T follicular helper cell (primary cell): ENCODE data around the gene CHMP5.
A peak's percentile ranks its signal among the peaks of the same experiment; 100 is the strongest.

Experiments used
- DNase-seq: peaks from one replicate; pipeline ENCODE4 v3.0.0-alpha.2; 2020; ENCODE audit warnings: low read depth
- total RNA-seq, 2 experiments: gene quantifications; one replicate each; lab custom pipeline; 2026; lab: John Stamatoyannopoulos, UW

CHMP5 gene
- 34.2 to 64.5 reads per million in 2 experiments for total RNA-seq

DNA sequence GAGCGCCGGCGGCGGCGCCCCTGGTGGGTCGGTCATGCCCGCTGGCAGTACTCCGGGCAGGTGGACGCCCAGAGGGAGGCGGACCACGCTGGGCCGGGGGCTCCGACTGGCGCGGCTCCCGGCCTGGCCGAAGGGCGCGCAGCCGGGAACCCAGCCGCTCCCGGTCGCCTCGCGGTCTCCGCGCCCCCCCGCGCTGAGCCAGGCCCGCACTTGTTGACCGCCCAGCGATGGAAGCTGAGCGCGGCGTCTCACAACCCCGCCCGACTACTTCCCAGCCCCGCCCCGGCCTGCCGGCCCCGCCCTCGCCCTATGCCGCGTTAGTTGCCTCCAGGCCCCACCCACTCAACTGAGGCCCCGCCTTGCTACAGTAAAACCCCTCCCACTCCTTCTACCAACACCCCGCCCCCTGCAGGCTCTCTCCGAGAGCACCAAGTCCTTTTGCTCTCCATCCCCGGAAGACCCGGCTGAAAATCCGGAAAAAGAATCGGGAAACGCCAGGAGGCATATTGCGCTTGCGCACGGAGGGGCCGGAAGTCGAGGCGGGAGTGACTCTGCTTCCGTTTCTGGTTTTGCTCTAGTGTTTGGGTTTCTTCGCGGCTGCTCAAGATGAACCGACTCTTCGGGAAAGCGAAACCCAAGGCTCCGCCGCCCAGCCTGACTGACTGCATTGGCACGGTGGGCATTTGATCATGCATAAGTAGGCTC, at the start of gene CHMP5, which contains the start of gene BAG1:
Gene CHMP5 (plus strand): TSS at position 577 of the 705 bp plus-strand sequence. CDS start 30 bp downstream, at position 607.
Gene BAG1 (minus strand): TSS at position 236 of the 705 bp plus-strand sequence.
- DNase-seq, result peak; percentile 99

DNA sequence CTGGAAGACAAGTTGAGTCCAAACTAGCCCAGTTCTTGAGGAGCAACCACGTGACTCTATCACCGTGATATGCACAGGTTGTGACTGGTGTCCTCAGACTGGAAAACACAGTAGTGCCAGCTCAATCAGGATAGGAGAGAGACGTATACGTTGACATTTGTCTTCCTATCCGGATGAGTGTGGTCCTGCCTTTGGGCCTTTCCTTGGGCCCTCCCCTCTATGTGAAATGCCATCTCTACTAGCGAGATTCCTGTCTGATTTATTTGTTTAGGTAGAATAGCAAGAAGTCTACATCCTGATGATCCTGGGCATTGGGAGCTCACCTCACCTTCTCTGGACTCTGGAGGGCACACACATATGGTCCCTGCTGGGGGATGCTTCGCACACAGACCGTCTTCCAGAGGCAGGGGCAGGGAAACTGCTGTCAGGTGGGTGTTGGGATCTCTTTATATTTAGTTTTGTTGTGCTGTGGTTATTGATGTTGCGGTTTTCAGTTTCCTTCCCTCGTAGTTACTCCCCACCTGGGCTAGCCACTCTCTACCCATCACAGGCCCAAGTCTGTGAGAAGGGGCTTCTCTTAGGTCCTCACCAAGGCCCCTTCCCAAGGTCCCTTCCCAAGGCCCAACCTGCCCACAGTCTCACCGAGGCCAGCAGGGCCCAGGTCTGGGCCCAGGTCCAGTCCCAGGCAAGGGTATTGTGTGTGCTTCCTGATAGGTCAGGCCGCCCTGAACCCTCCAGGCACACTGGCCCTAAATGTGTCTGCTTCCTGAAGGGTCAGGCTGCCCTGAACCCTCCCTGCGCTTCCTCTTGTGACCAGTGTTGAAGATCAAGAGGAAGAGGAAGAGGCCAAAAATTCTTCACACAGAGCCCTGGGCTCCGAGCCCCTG, 43.9 kb upstream of the CHMP5 start:
- DNase-seq, result no peak

DNA sequence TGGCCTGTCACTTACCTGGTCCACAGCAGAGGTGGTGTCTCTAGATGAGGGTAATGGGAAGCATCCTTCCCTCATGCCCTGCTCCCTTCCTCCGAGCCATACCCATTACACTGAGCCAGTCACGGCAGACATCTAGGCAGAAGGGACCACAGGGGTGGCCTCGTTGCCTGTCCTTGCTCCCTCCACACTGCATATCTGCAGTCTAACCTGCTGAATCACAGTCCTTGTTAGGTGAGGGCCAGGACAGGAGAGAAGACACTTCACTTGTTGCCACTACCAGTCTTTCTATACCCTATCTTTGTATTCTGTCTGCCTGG, 43.3 kb upstream of the CHMP5 start:
- no peak for DNase-seq

GRCh38 chr9:33222031-33222430, 42.8 kb upstream of the CHMP5 start:
- no peak for DNase-seq

GRCh38 chr9:33223696-33224095, 41.2 kb upstream of the CHMP5 start:
- DNase-seq, result no peak

- peak; percentile 57 for DNase-seq
These were observed 39.3 kb upstream of the CHMP5 start for GRCh38 chr9:33225319-33226147.

- no peak for DNase-seq
These were observed 37.8 kb upstream of the CHMP5 start for GRCh38 chr9:33227008-33227398.

DNA sequence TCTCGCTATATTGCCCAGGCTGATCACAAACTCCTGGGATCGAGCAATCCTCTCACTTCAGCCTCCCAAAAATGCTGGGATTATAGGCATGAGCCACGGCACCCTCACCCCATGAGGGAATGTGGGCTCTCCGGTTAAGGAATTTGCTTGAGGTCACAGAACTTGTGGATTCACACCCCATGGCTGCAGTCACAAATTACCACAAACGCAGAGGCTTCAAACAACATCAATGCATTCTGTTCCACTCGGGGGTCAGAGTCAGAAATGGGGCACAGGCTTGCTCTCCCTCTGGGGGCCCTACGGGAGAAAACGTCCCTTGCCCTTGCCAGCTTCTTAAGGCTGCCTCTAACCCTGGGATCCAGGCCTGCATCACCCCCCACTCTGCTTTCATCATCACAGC, 37.1 kb upstream of the CHMP5 start:
- DNase-seq, result no peak

DNA sequence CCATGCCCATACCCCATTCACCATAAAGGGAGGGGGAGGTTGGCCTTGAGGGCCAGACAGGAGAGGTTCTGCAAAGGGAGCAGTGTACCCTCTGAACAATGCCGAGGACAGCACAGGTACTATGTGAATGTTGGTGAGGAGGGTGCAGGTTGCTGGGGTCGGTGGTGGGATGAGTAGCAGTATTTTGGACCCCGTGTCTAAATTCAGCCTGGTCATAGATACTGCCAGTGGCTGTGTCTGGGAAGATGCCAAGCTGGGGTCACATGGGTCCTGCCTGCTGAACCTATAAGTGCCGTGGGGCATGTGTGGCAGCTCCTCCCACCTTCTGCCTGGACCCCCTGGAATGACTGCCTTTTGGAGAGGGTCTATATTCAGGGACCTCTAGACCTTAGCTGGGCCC, 36.2 kb upstream of the CHMP5 start:
- no peak for DNase-seq

DNA sequence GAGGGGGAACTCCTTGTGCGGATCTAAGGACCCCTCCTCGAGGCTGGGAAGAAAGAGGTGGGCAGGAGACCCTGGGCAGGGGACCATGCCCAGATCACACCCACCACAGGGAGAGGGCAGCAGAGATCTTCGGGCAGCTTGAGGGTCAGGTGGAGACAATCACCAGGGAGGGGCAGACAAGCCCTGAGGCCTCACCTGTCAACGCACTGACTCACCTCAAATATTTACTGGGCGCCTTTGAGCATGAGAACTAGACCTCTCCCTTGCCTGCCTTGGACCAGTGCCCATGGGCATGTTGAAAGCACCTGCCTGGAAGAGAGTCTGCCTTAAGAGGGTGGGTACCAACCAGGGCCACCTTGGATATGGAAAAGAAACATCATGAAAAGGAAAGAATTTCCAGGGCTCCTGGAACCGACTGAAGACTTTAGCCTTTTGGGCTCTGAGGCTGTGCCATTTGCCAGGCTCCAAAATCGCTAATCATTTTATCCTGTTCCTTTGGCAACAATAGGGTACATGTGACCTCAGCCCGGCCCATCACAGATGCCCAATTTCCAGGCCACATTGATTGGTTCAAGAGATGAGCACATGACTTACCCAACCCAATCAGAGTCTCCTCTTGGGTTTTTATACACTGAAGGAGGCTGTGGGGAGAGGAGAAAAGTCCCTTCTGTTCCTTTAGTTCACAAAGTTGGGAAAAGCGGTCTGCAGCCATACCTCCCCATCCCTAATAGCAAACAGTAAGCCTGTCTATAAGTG, 35.3 kb upstream of the CHMP5 start:
- no peak for DNase-seq

DNA sequence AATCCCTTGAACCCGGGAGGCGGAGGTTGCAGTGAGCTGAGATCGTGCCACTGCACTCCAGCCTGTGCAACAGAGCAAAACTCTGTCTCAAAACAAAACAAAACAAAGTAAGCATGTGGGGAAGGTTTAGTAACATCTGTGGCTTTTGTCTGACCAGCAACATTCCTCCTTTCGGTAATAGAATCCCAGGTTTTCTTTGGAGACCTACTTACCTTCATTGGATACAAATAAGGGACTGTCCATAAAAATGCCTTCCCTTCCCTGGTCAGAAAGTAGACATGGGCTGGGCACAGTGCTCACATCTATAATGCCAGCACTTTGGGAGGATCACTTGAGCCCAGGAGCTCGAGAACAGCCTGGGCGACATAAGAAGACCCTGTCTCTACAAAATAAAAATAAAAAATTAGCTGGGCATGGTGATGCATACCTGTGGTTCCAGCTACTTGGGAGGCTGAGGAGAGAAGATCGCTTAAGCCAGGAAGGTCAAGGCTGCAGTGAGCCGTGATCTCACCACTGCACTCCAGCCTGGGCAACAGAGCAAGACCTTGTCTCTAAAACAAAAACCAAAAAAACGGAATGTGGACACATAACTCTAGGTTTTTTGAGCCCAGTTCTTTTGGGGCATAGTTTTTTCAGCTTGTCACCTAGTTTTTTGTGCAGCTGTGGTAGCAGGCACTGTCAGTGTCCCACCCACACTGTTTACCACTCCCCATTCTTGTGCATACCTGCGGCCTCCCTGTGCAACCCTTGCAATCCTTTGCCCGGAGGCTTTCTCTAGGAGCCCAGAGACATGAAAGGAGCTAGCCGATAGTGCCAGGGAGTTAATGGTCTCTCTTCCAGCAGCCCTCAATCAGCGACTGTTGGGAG, 33.9 kb upstream of the CHMP5 start:
- DNase-seq, result no peak

DNA sequence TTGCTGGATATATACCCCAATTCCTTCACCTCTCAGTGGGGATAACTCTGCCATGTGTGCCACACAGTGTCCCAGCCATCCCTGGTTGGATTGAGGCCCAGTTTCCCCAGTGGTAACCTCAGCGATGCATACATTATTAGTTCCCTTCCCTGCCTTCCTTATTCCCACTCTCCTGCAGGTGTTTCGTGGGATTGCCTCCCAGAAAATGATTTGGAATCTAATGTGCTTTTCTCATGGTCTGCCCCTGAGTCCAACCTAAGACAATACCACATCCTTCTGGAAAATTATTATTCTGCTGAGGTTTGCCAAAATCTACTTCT, 33.3 kb upstream of the CHMP5 start:
- no peak for DNase-seq

GRCh38 chr9:33232815-33233214, 32.0 kb upstream of the CHMP5 start:
- DNase-seq, result no peak

- no peak for DNase-seq
These were observed 31.1 kb upstream of the CHMP5 start for GRCh38 chr9:33233626-33234342.

GRCh38 chr9:33234511-33235467, 30.1 kb upstream of the CHMP5 start:
- DNase-seq, result no peak

DNA sequence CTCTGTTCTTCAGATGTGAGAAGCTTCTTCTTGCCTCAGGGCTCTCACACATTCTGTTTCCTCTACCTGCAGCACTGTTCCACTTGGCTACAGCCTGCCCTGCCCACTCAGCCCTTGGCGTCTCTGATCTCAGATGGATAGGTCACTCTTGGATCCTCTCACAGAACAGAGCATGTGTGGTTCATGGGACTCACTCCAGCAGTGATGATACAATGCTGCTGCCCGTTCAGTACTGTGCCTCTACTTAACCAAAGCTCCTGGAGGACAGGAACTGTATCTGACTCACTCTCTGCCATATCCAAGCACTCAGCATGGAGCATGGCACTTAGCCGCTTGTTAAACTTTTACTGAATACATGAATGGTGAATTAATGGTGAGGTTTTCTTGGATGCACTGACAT, 28.3 kb upstream of the CHMP5 start:
- no peak for DNase-seq

DNA sequence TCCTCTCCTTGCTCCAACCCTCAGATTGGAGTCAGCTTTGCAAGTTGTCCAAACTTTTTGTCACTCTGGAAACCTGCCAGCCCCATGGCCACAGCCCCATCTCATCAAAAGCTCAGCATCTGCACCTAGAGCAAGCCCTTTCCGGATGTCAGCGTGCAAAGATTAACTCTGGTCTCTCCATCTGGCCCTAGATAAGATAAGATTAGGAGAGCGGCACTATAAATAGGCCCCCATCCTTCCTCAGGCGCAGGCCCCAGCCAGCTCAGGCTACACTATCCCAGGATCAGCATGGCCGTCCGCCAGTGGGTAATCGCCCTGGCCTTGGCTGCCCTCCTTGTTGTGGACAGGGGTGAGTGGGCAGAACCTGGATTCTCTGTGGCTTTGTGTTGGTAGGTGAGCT, 24.9 kb upstream of the CHMP5 start, which contains the start of gene SPINK4:
Gene SPINK4 (plus strand): TSS at position 247 of the 400 bp plus-strand sequence. CDS start 42 bp downstream, at position 289.
- DNase-seq, result no peak

DNA sequence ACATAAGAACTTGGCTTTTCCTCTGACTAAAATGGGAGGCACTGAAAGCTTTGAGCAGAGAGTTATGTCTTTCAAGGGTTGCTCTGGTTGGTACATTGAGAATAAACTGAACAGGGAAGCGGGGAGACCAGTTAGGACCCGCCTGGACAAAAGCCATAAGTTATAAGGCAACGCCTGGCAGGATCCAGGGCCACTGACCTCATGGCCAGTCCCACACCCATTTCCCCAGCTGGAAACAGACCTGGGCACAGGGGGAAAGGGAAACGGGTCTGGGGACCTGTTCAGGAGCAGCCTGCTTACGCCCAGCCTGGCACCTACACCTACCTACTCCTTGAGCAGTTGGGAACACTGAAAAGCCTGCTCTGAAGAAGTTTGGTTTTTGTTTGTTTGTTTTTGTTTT, 23.6 kb upstream of the CHMP5 start:
- DNase-seq, result no peak
